HL-60 (cell line): ENCODE results near the gene BBS9.

ENCODE experiments used
- DNase-seq, 2 experiments: peaks; one replicate each; pipeline ENCODE4 v3.0.0-alpha.2; 2010 to 2020; ENCODE audit warnings: low read depth in 1 of 2, low spot score in 1 of 2
- H3K27ac ChIP-seq: fragments of 250-450 bp; sonication (Bioruptor Pico); replicated peaks from 2 replicates; pipeline ENCODE4 v1.5.1; 2020; ENCODE audit warnings: mild to moderate bottlenecking, moderate library complexity
- H3K27me3 ChIP-seq: fragments of 250-450 bp; sonication (Bioruptor Pico); 2 replicates; pipeline ENCODE4 v1.5.1; 2021; ENCODE audit warnings: mild to moderate bottlenecking, moderate library complexity; ENCODE audit not compliant: insufficient read depth, poor library complexity, severe bottlenecking
- H3K4me3 ChIP-seq: replicated peaks from 2 replicates; pipeline ENCODE4 v1.5.1; 2011; ENCODE audit warnings: mild to moderate bottlenecking, control low read depth, low read length; ENCODE audit not compliant: insufficient read depth
- GABPA ChIP-seq: IDR thresholded peaks from 2 replicates; pipeline ENCODE4 v1.6.1; 2012; ENCODE audit warnings: low read depth
- POLR2AphosphoS5 ChIP-seq: IDR thresholded peaks from 2 replicates; pipeline ENCODE4 v1.6.1; 2012; ENCODE audit warnings: low read depth
- SPI1 ChIP-seq: IDR thresholded peaks from 2 replicates; pipeline ENCODE4 v1.6.1; 2012; ENCODE audit warnings: low read depth, mild to moderate bottlenecking, borderline replicate concordance
- TF ChIP-seq, protein P1 (sequence below): IDR thresholded peaks from one replicate; pipeline ENCODE4 v1.5.1; 2011; ENCODE audit warnings: low read length, control low read depth, inconsistent platforms; ENCODE audit not compliant: insufficient read depth
- TF ChIP-seq, protein P2 (sequence below): IDR thresholded peaks from 2 replicates; pipeline ENCODE4 v1.6.1; 2012; ENCODE audit warnings: low read depth; ENCODE audit not compliant: insufficient replicate concordance

Gene BBS9

DNA sequence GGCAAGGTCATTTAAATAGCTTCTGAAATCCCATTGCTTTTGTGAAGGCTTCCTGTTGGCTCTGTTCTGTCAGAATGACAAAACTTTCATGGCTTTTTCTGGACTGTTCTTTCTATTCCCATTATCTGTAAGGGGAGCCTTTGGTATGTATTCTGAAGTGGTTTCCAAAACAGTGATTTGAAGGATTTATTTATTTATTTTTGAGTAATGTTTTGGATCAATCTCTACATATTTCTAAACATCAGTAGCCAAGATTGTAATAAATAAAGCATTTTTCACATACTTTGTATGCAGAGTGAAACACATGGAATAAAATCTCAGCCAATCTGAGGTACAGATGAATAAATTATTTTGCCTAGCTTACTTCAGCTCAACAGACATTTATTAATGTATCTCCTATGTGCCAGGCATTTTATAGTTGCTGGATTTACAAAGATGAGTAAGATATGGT is 121.1 kb downstream of the BBS9 start:
- Histone ChIP-seq H3K27ac (no peak overlapping the region), H3K27me3 (no peaks in the 10 kb centered on the region), H3K4me3 (no peak overlapping the region)
- TF ChIP-seq, protein P1, sequence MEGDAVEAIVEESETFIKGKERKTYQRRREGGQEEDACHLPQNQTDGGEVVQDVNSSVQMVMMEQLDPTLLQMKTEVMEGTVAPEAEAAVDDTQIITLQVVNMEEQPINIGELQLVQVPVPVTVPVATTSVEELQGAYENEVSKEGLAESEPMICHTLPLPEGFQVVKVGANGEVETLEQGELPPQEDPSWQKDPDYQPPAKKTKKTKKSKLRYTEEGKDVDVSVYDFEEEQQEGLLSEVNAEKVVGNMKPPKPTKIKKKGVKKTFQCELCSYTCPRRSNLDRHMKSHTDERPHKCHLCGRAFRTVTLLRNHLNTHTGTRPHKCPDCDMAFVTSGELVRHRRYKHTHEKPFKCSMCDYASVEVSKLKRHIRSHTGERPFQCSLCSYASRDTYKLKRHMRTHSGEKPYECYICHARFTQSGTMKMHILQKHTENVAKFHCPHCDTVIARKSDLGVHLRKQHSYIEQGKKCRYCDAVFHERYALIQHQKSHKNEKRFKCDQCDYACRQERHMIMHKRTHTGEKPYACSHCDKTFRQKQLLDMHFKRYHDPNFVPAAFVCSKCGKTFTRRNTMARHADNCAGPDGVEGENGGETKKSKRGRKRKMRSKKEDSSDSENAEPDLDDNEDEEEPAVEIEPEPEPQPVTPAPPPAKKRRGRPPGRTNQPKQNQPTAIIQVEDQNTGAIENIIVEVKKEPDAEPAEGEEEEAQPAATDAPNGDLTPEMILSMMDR, result no peak
- TF ChIP-seq SPI1 (no peak), POLR2AphosphoS5 (no peak), GABPA (no peak)
- TF ChIP-seq, protein P2, sequence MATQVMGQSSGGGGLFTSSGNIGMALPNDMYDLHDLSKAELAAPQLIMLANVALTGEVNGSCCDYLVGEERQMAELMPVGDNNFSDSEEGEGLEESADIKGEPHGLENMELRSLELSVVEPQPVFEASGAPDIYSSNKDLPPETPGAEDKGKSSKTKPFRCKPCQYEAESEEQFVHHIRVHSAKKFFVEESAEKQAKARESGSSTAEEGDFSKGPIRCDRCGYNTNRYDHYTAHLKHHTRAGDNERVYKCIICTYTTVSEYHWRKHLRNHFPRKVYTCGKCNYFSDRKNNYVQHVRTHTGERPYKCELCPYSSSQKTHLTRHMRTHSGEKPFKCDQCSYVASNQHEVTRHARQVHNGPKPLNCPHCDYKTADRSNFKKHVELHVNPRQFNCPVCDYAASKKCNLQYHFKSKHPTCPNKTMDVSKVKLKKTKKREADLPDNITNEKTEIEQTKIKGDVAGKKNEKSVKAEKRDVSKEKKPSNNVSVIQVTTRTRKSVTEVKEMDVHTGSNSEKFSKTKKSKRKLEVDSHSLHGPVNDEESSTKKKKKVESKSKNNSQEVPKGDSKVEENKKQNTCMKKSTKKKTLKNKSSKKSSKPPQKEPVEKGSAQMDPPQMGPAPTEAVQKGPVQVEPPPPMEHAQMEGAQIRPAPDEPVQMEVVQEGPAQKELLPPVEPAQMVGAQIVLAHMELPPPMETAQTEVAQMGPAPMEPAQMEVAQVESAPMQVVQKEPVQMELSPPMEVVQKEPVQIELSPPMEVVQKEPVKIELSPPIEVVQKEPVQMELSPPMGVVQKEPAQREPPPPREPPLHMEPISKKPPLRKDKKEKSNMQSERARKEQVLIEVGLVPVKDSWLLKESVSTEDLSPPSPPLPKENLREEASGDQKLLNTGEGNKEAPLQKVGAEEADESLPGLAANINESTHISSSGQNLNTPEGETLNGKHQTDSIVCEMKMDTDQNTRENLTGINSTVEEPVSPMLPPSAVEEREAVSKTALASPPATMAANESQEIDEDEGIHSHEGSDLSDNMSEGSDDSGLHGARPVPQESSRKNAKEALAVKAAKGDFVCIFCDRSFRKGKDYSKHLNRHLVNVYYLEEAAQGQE, result no peak
- DNase-seq, result no peak

DNA sequence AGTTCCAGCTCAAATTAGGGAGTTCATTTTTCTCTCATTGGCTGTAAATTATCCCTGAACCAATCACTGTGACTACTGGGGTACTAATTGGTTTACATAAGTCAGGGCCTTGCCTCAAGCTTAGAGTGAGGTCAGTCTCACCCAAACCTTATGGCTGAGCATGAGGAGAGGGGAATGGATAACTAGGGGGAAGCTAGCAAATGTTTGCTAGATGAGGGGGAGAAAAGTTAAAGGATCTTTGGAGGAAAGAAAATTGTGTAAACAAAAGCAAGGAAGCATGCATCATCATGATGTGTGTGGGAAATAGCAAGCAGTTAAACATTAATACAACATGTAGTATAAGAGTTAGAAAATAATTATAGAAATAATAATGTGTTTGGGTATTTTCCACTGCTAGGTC is 121.9 kb downstream of the BBS9 start:
- DNase-seq, result no peak
- no peak overlapping the region for H3K27ac ChIP-seq
- no peaks in the 10 kb centered on the region for H3K27me3 ChIP-seq
- TF ChIP-seq, protein P2, result no peak
- TF ChIP-seq, protein P1, result no peak
- TF ChIP-seq SPI1, result no peak
- no peak for TF ChIP-seq GABPA
- TF ChIP-seq POLR2AphosphoS5, result no peak
- no peak overlapping the region for H3K4me3 ChIP-seq

DNA sequence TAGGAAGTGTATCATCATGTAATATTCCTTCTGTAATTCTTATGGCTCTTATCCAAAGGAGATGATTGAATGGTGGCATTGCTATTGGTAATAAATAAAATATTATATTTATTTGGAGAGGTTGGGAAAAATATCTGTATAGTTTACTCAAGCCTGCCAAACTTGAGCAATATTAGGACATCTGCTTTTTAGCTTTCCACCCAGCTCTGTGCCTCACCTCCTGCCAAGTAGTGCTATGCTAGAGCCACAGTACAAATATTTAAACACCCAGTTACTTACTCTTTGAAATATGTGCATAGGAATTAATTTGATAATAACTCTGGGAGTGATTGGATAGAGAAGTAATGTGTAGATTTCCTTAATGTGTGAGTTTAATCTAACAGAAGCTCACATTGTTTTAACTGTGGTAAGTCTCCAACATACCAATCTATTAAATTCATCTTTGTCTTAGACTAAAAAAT is 129.2 kb downstream of the BBS9 start:
- no peak for DNase-seq
- Histone ChIP-seq H3K27ac (no peak overlapping the region), H3K27me3 (no peaks in the 10 kb centered on the region), H3K4me3 (no peak overlapping the region)
- TF ChIP-seq, protein P1, result no peak
- no peak for TF ChIP-seq POLR2AphosphoS5
- TF ChIP-seq, protein P2, result no peak
- TF ChIP-seq GABPA, result no peak
- TF ChIP-seq SPI1, result no peak
